ENCODE data around the gene CDC25C. TPM values are rescaled to one million over a fixed set of nuclear protein-coding genes. Genes with fewer than 3 reads are reported as not detected.

The CDC25C gene
- total RNA-seq, 4 donors from 2014 or later: 0.32 to 2.8 (median 0.68) TPM; not detected in 1

GRCh38 chr5:138338411-138339090, 6.9 kb upstream of the CDC25C start:
- no peaks in the 10 kb centered on the region for H3K27me3 ChIP-seq
- H3K4me1 ChIP-seq: peaks cover 8 to 24% (median 15%) of the 10 kb centered on the region in 4 donors
- no peak for DNase-seq
- intact Hi-C loops (cut with DNase I; ENCODE audit: low total_unique reads): no loop called here
- H3K36me3 ChIP-seq: peaks cover 0 to 6% (median under 1%) of the 10 kb centered on the region in 4 donors
- H3K9me3 ChIP-seq: no peaks in the 10 kb centered on the region
- 20% methylated on average over 1 of the region's 22 CpGs; no CpG with 5 or more reads in 1 of the 2 donors for WGBS, 2 donors (ENCODE audit: low coverage in 1 of 2)
- peak overlapping the region; percentile 78 to 84 (median 80) for H3K4me3 ChIP-seq
- in situ Hi-C loops (cut with MboI; ENCODE audit: low pct_ligation_motif_present in 1 of 4, low pct_unique_long_range_greater_than_20kb in 1 of 4, low sequenced_read_pairs in 3 of 4): no loop called here
- TF ChIP-seq CTCF (IDR thresholded peaks at IDR 0.05): no peak
- TF ChIP-seq POLR2A (IDR thresholded peaks at IDR 0.05): no peak
- no peak for TF ChIP-seq POLR2AphosphoS5 (IDR thresholded peaks at IDR 0.05)
- no peak for TF ChIP-seq EP300 (IDR thresholded peaks at IDR 0.05; ENCODE audit: low read depth)
- H3K27ac ChIP-seq: peak overlapping the region; percentile 90 to 95 (median 92)

DNA sequence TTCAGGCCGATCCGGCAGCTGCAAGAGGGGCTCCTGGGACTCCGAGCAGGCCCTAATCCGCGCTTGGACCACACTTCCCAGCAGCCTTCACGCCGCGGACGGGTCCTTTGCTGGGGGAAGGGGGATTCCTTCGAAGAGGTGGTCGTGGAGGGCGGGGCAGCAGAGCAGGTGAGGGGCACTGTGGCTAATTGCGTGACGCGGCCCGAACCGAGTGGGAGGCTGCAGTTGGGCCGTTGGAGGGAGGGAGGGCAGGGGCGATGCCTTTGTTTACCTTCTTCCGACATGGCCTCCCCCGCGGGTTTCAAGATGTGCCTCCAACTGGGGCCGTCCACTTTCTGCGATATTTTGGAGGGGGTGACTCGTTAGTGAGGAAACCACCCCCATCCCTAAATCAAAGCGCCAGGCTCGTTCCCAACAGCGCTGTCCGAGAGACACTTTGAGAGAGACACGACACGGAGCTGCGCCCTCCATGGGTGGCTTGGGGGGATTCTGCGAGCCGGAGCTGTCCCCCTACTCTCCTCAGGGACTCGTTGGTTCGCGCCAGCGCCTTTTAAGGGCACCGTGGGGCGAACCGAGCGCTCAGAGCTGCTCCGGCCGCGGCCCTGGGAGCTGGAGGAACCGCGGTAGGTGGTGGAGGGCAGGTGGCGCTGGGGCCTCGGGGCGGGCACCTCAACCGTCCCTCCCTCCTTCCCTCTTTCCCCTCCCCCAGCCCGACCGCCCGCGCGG, 6.2 kb upstream of the CDC25C start, which contains the start of gene FAM53C:
Gene FAM53C (plus strand): TSS at position 582 of the 726 bp plus-strand sequence. CDS start 3,070 bp downstream, outside the sequence.
- 1% methylated on average over 47 of the region's 56 CpGs; no CpG with 5 or more reads in 1 of the 2 donors for WGBS, 2 donors (ENCODE audit: low coverage in 1 of 2)
- H3K27ac ChIP-seq: peak within 1 kb of the TSS; percentile 90 to 95 (median 92)
- TF ChIP-seq POLR2A (IDR thresholded peaks at IDR 0.05): peak; percentile 99
- TF ChIP-seq POLR2AphosphoS5 (IDR thresholded peaks at IDR 0.05): peak; percentile 97 to 99 (median 99)
- peak in 1 of 5 experiments; percentile 20 for TF ChIP-seq CTCF (IDR thresholded peaks at IDR 0.05)
- no peak for TF ChIP-seq EP300 (IDR thresholded peaks at IDR 0.05; ENCODE audit: low read depth)
- H3K9me3 ChIP-seq: no peaks in the 10 kb centered on the region
- peaks cover 0 to 6% (median 0%) of the 10 kb centered on the region in 4 donors for H3K36me3 ChIP-seq
- DNase-seq: peak; percentile 95
- peaks cover 8 to 24% (median 15%) of the 10 kb centered on the region in 4 donors for H3K4me1 ChIP-seq
- intact Hi-C loops (cut with DNase I; ENCODE audit: low total_unique reads) (no loop called here), in situ Hi-C loops (cut with MboI; ENCODE audit: low pct_ligation_motif_present in 1 of 4, low pct_unique_long_range_greater_than_20kb in 1 of 4, low sequenced_read_pairs in 3 of 4) (no loop called here)
- H3K4me3 ChIP-seq: peak within 1 kb of the TSS; percentile 78 to 84 (median 80)
- no peaks in the 10 kb centered on the region for H3K27me3 ChIP-seq

DNA sequence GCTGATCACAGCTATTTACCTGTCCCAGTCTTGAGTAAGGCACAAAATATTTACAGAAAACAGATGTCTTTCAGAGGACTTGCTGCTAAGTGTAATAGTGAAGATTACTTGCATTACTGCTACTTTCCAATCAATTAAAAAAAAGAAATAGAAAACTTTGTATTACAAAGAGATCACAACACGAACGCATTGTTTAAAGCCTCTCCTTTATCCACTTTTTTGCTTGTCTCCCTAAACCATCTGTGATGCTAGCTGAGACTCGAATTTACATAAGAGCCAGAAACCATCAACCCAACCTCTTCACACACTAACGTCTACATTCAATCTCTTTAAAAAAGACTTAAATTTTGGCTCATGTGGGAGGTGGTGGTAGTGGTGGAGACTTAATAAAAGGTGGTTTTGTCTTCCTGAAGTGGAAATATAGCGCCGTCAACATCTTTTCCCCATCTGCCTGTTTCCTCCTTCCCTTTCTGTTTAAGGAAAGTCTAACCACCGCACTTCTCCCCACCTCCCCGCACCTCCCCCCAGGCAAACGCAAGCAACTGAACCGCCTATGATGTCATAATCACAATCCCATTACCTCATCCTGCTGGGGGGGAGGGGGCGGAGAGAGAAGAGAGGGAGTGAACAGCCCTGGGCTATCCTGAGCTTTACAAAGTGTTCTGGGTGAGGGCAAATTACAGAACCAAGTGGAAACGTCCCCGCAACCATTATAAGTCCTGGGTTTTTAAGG, 5.5 kb upstream of the CDC25C start:
- TF ChIP-seq CTCF (IDR thresholded peaks at IDR 0.05) (peak in 1 of 5 experiments; percentile 13), POLR2A (IDR thresholded peaks at IDR 0.05) (no peak), POLR2AphosphoS5 (IDR thresholded peaks at IDR 0.05) (no peak), EP300 (IDR thresholded peaks at IDR 0.05; ENCODE audit: low read depth) (no peak)
- Histone ChIP-seq H3K9me3 (no peaks in the 10 kb centered on the region), H3K4me3 (peak overlapping the region; percentile 78 to 84 (median 80)), H3K27ac (peak overlapping the region; percentile 90 to 95 (median 92)), H3K36me3 (peaks cover 0 to 6% (median 0%) of the 10 kb centered on the region in 4 donors), H3K4me1 (peaks cover 8 to 29% (median 20%) of the 10 kb centered on the region in 4 donors), H3K27me3 (no peaks in the 10 kb centered on the region)
- peak; percentile 85 for DNase-seq
- intact Hi-C loops (cut with DNase I; ENCODE audit: low total_unique reads): no loop called here
- in situ Hi-C loops (cut with MboI; ENCODE audit: low pct_ligation_motif_present in 1 of 4, low pct_unique_long_range_greater_than_20kb in 1 of 4, low sequenced_read_pairs in 3 of 4): no loop called here
- 23 to 27% methylated on average over 13 of the region's 13 CpGs for WGBS, 2 donors (ENCODE audit: low coverage in 1 of 2)

Data from transverse colon (tissue), 4 donors.